Immature natural killer cell (primary cell): ENCODE measurements around the gene FRMD3. TPM values are rescaled to one million over a fixed set of nuclear protein-coding genes. Genes with fewer than 3 reads are reported as not detected.
"Not testable (repeated sequence)": the region's sequence is repeated elsewhere in the genome, so short reads cannot be mapped to it uniquely, and the experiment has no call there.

ENCODE experiments used
- DNase-seq, 3 donors: peaks; one replicate each; pipeline ENCODE4 v3.0.0; 2022; ENCODE audit warnings: mixed read lengths in 1 of 3
- H3K27ac Mint-ChIP-seq, 6 donors: one replicate each; pipeline ENCODE4 v1.8.0; 2020; ENCODE audit warnings: mixed read lengths in 6 of 6, mild to moderate bottlenecking in 5 of 6, inconsistent platforms in 4 of 6, moderate library complexity in 3 of 6
- H3K27me3 Mint-ChIP-seq, 3 donors: one replicate each; pipeline ENCODE4 v1.8.0; 2020 to 2021; ENCODE audit warnings: low read depth in 3 of 3, mild to moderate bottlenecking in 3 of 3, mixed read lengths in 3 of 3, moderate library complexity in 3 of 3, inconsistent platforms in 1 of 3
- H3K36me3 Mint-ChIP-seq, 3 donors: one replicate each; pipeline ENCODE4 v1.8.0; 2020; ENCODE audit warnings: mixed read lengths in 3 of 3, inconsistent platforms in 2 of 3, mild to moderate bottlenecking in 2 of 3
- H3K4me1 Mint-ChIP-seq, 2 donors: one replicate each; pipeline ENCODE4 v1.8.0; 2020; ENCODE audit warnings: inconsistent platforms in 2 of 2, mild to moderate bottlenecking in 2 of 2, mixed read lengths in 2 of 2, moderate library complexity in 1 of 2
- H3K4me3 Mint-ChIP-seq, 5 donors: one replicate each; pipeline ENCODE4 v1.8.0; 2020; ENCODE audit warnings: mild to moderate bottlenecking in 5 of 5, mixed read lengths in 5 of 5, inconsistent platforms in 3 of 5, moderate library complexity in 3 of 5
- H3K9me3 Mint-ChIP-seq, 6 donors: one replicate each; pipeline ENCODE4 v1.8.0; 2020; ENCODE audit warnings: mild to moderate bottlenecking in 6 of 6, mixed read lengths in 6 of 6, inconsistent platforms in 4 of 6, moderate library complexity in 3 of 6
- polyA plus RNA-seq, 3 donors: library from polyadenylated mRNA; unstranded; fragments of 300-500 nt; fragmentation: Illumina TruSeq; gene quantifications; one replicate each; pipeline ENCODE4 v1.2.3, GENCODE V29; 2021

FRMD3 gene
- polyA plus RNA-seq, 3 donors from 2014 or later = 1.1 to 2.6 TPM; not detected in 1

- Mint-ChIP-seq H3K9me3 (peaks cover 0 to 13% (median 0%) of the 10 kb centered on the region in 6 donors), H3K36me3 (peaks cover 0 to 8% (median 0%) of the 10 kb centered on the region in 3 donors), H3K4me3 (no peak overlapping the region), H3K4me1 (no peaks in the 10 kb centered on the region), H3K27me3 (peaks cover 2 to 14% (median 5%) of the 10 kb centered on the region in 3 donors), H3K27ac (no peak overlapping the region)
- DNase-seq = peak in 2 of 3 donors; percentile 19 to 32
These were observed 5.9 kb upstream of the FRMD3 start for GRCh38 chr9:83544002-83544698.

- H3K36me3 Mint-ChIP-seq = no peaks in the 10 kb centered on the region
- no peak overlapping the region for H3K4me3 Mint-ChIP-seq
- H3K27ac Mint-ChIP-seq = no peak overlapping the region
- H3K9me3 Mint-ChIP-seq = peaks cover 0 to 3% (median 0%) of the 10 kb centered on the region in 6 donors
- no peak for DNase-seq
- H3K27me3 Mint-ChIP-seq = peaks cover 12 to 21% (median 13%) of the 10 kb centered on the region in 3 donors
- H3K4me1 Mint-ChIP-seq = peaks cover 0 to 4% of the 10 kb centered on the region in 2 donors
These were observed 663 bp upstream of the FRMD3 start for GRCh38 chr9:83538890-83539238.

DNA sequence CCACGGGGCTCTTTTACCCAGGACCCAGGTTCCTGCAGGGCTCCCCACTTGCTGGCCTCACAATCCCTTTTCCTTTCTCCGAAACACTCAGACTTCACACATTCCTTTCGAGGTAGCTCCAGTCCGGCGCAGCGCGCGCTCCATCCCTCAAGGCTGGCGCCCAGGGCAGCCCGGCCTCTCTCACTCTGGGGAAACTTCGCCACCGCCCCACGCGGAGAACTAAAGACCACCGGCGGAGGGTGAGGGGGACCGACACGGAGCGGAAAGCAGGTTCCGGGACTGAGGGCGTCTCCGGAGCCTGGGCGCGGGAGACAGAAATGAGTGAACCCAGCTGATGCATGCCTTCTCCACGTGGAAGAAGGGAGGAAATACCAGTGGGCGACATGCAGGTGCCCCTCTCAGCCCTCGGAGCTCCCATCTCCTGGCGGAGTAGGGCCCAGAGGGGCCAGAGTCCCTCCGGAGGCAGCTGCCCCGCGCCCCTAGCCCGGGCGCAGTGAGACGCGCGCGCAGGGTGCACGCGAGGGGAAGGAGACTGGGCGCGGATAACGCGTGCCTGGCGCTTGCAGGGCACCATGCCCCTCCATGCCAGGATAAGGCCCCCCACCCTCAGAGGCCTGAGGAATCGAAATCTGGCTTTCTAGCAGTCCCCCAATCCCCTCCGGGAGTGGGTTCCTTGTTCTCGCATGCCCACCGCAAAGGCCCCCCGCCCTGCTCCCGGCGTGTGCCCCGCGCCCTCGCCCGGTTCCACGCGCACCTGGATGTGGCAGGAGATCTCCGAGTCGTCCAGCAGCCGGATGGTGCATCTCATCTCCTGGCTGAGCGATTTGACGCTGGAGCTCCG is 650 bp downstream of the FRMD3 start:
- Mint-ChIP-seq H3K4me3 (no peak overlapping the region), H3K27me3 (peaks cover 12 to 21% (median 13%) of the 10 kb centered on the region in 3 donors), H3K4me1 (peaks cover 0 to 4% of the 10 kb centered on the region in 2 donors), H3K27ac (no peak overlapping the region), H3K36me3 (no peaks in the 10 kb centered on the region), H3K9me3 (peaks cover 0 to 3% (median 0%) of the 10 kb centered on the region in 6 donors)
- DNase-seq = no peak

GRCh38 chr9:83536332-83536731 is 1.9 kb downstream of the FRMD3 start:
- H3K27me3 Mint-ChIP-seq = peaks cover 12 to 21% (median 13%) of the 10 kb centered on the region in 3 donors
- peaks cover 0 to 4% of the 10 kb centered on the region in 2 donors for H3K4me1 Mint-ChIP-seq
- H3K27ac Mint-ChIP-seq = no peak overlapping the region
- peaks cover 0 to 3% (median 0%) of the 10 kb centered on the region in 6 donors for H3K9me3 Mint-ChIP-seq
- H3K4me3 Mint-ChIP-seq = no peak overlapping the region
- H3K36me3 Mint-ChIP-seq = no peaks in the 10 kb centered on the region
- DNase-seq = no peak

GRCh38 chr9:83535736-83536135 is 2.5 kb downstream of the FRMD3 start:
- Mint-ChIP-seq H3K4me1 (peaks cover 0 to 4% of the 10 kb centered on the region in 2 donors), H3K9me3 (peaks cover 0 to 3% (median 0%) of the 10 kb centered on the region in 6 donors), H3K36me3 (no peaks in the 10 kb centered on the region), H3K4me3 (no peak overlapping the region), H3K27ac (no peak overlapping the region), H3K27me3 (peaks cover 12 to 17% (median 14%) of the 10 kb centered on the region in 3 donors)
- DNase-seq = no peak

DNA sequence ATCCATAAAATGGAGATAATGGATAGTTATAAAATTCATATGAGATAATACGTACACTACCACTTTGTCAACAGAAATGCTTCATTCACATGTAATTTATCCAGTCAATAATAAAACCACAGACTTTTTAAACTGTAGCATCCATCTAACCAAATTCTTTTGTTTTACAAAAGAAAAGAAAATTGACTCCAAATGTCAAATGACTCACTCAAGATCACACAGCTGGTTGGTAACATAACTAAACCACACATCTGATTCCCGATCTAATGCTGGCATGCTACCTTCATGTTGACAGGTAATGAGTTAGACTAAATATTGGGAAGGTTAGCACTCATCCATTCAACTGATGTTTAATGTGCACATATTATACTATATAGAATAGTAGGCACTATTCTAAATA is 4.9 kb downstream of the FRMD3 start:
- H3K36me3 Mint-ChIP-seq = no peaks in the 10 kb centered on the region
- H3K9me3 Mint-ChIP-seq = no peaks in the 10 kb centered on the region
- H3K4me1 Mint-ChIP-seq = no peaks in the 10 kb centered on the region
- H3K27ac Mint-ChIP-seq = no peak overlapping the region
- H3K4me3 Mint-ChIP-seq = no peak overlapping the region
- no peak for DNase-seq
- peaks cover 4 to 10% (median 5%) of the 10 kb centered on the region in 3 donors for H3K27me3 Mint-ChIP-seq

DNA sequence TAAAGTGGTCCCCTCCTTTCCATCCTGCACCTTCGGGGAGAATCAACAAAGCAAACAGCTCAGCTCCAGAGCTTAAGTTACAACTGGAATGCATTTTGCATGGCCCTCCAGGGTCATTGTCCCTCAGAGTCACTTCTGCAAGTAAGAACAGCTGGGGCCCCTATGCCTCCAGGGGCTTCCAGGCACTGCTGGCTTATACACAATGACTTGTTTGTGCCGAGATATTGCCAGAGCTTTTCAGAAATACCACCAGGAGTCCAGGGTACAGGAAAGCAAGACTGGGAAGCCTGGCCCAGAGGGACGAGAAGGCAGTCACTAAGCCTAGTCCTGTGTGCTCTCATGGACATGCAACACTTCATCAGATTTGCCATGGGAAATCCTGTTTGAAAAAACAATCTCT is 11.3 kb downstream of the FRMD3 start:
- no peak for DNase-seq
- Mint-ChIP-seq H3K36me3 (no peaks in the 10 kb centered on the region), H3K27me3 (peaks cover 0 to 8% (median 3%) of the 10 kb centered on the region in 3 donors), H3K27ac (no peak overlapping the region), H3K4me1 (no peaks in the 10 kb centered on the region), H3K9me3 (no peaks in the 10 kb centered on the region), H3K4me3 (no peak overlapping the region)

- no peaks in the 10 kb centered on the region for H3K36me3 Mint-ChIP-seq
- H3K27me3 Mint-ChIP-seq = peaks cover 0 to 8% (median 3%) of the 10 kb centered on the region in 3 donors
- no peak overlapping the region for H3K27ac Mint-ChIP-seq
- H3K4me1 Mint-ChIP-seq = no peaks in the 10 kb centered on the region
- H3K4me3 Mint-ChIP-seq = no peak overlapping the region
- no peaks in the 10 kb centered on the region for H3K9me3 Mint-ChIP-seq
- no peak for DNase-seq
These were observed 12.0 kb downstream of the FRMD3 start for GRCh38 chr9:83526211-83526610.

DNA sequence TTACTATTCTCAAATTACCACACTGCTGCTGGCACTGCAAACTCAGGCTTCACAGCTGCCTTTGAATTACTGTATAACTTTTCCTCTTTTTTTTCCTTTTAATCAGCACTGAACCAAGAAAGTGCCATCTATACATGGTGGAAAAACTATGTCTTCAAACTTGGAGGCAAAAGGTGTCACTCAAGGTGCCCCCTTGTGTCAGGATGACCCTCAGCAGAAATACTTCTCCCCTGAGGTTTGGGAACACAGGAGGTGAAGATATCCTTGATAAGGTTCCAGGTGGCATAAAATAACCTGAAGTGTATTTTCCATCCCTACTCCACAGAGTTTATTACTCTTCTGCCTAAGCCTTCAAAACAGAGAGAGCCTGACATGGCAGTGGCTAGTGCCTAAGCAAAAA is 14.5 kb downstream of the FRMD3 start:
- Mint-ChIP-seq H3K4me1 (no peaks in the 10 kb centered on the region), H3K9me3 (peaks cover 0 to 3% (median 0%) of the 10 kb centered on the region in 6 donors), H3K36me3 (no peaks in the 10 kb centered on the region), H3K27me3 (peaks cover under 1 to 6% (median 4%) of the 10 kb centered on the region in 3 donors), H3K4me3 (no peak overlapping the region), H3K27ac (no peak overlapping the region)
- no peak for DNase-seq

DNA sequence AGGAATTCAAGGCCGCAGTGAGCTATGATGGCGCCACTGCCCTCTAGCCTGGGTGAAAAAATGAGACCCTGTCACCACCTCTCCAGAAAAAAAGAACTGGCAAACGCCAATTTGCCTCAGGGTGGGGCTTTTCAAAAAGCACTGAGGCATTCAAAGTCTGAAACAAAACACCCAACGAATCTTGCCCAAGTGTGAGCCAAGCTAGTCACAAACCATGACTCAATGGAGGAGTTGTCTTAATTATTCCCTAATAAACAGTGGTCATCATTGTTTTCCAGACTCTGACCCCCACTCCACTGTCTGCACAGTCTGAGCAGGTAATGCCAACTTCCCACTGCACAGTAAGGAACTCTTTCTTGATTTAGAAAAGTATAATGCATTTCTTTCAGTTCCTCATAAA is 16.8 kb downstream of the FRMD3 start:
- H3K27ac Mint-ChIP-seq = no peak overlapping the region
- H3K4me3 Mint-ChIP-seq = no peak overlapping the region
- H3K36me3 Mint-ChIP-seq = no peaks in the 10 kb centered on the region
- DNase-seq = no peak
- H3K4me1 Mint-ChIP-seq = no peaks in the 10 kb centered on the region
- peaks cover 8 to 12% (median 10%) of the 10 kb centered on the region in 3 donors for H3K27me3 Mint-ChIP-seq
- H3K9me3 Mint-ChIP-seq = peaks cover 0 to 4% (median 0%) of the 10 kb centered on the region in 6 donors

- no peak overlapping the region for H3K4me3 Mint-ChIP-seq
- no peak for DNase-seq
- peaks cover 0 to 4% (median 0%) of the 10 kb centered on the region in 6 donors for H3K9me3 Mint-ChIP-seq
- no peaks in the 10 kb centered on the region for H3K4me1 Mint-ChIP-seq
- peaks cover 8 to 12% (median 10%) of the 10 kb centered on the region in 3 donors for H3K27me3 Mint-ChIP-seq
- H3K27ac Mint-ChIP-seq = no peak overlapping the region
- H3K36me3 Mint-ChIP-seq = no peaks in the 10 kb centered on the region
These were observed 17.2 kb downstream of the FRMD3 start for GRCh38 chr9:83521011-83521410.

- no peak for DNase-seq
- Mint-ChIP-seq H3K27ac (no peak overlapping the region), H3K4me3 (no peak overlapping the region), H3K4me1 (no peaks in the 10 kb centered on the region), H3K27me3 (peaks cover 8 to 12% (median 8%) of the 10 kb centered on the region in 3 donors), H3K9me3 (peaks cover 0 to 4% (median 0%) of the 10 kb centered on the region in 6 donors), H3K36me3 (no peaks in the 10 kb centered on the region)
These were observed 17.9 kb downstream of the FRMD3 start for GRCh38 chr9:83520292-83520691.

- DNase-seq, H3K27ac Mint-ChIP-seq, H3K9me3 Mint-ChIP-seq, H3K36me3 Mint-ChIP-seq, H3K4me1 Mint-ChIP-seq, H3K4me3 Mint-ChIP-seq: not testable (repeated sequence)
- peaks cover 6 to 11% (median 8%) of the 10 kb centered on the region in 3 donors for H3K27me3 Mint-ChIP-seq
These were observed 20.2 kb downstream of the FRMD3 start for GRCh38 chr9:83517980-83518379.

DNA sequence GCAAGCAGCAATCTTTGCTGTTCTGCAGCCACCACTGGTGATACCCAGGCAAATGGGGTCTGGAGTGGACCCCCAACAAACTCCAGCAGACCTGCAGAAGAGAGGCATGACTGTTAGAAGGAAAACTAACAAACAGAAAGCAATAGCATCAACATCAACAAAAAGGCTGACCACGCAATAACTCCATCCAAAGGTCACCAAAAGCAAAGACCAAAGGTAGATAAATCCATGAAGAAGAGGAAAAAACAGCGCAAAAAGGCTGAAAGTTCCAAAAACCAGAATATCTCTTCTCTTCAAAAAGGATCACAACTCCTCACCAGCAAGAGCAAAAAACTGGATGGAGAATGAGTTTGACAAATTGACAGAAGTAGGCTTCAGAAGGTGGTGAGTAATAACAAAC is 23.4 kb downstream of the FRMD3 start:
- DNase-seq = no peak
- Mint-ChIP-seq H3K4me1 (peaks cover 0 to 4% of the 10 kb centered on the region in 2 donors), H3K27me3 (peaks cover 6 to 12% (median 8%) of the 10 kb centered on the region in 3 donors), H3K27ac (no peak overlapping the region), H3K4me3 (no peak overlapping the region), H3K9me3 (peaks cover 0 to 4% (median 0%) of the 10 kb centered on the region in 6 donors), H3K36me3 (no peaks in the 10 kb centered on the region)
